GM23248 (cell line): ENCODE results near the gene EML1. TPM values are rescaled to one million over a fixed set of nuclear protein-coding genes. Genes with fewer than 3 reads are reported as not detected.

ENCODE experiments used
- DNase-seq: peaks from one replicate; pipeline ENCODE4 v3.0.0-alpha.2; 2015
- H2AFZ ChIP-seq: fragments of 200-600 bp; sonication (generic); 2 replicates; pipeline ENCODE4 v1.6.1; 2016; ENCODE audit warnings: antibody characterized with exemption
- H3F3A ChIP-seq: fragments of 200-600 bp; sonication (generic); 2 replicates; pipeline ENCODE4 v1.6.1; 2016; ENCODE audit warnings: mild to moderate bottlenecking, antibody characterized with exemption, mixed run types; ENCODE audit not compliant: insufficient read depth
- H3K27ac ChIP-seq: fragments of 200-600 bp; sonication (generic); 2 replicates; pipeline ENCODE4 v1.5.1; 2016; ENCODE audit warnings: mild to moderate bottlenecking
- H3K27me3 ChIP-seq: fragments of 200-600 bp; sonication (generic); replicated peaks from 2 replicates; pipeline ENCODE4 v1.6.1; 2016; ENCODE audit warnings: mild to moderate bottlenecking; ENCODE audit not compliant: insufficient read depth
- H3K36me3 ChIP-seq: fragments of 200-600 bp; sonication (generic); 2 replicates; pipeline ENCODE4 v1.6.1; 2016; ENCODE audit warnings: low read depth, mild to moderate bottlenecking
- H3K4me1 ChIP-seq: fragments of 200-600 bp; sonication (generic); 2 replicates; pipeline ENCODE4 v1.6.1; 2016; ENCODE audit warnings: mild to moderate bottlenecking; ENCODE audit not compliant: insufficient read depth
- H3K4me2 ChIP-seq: fragments of 200-600 bp; sonication (generic); one replicate; pipeline ENCODE4 v1.6.1; 2016; ENCODE audit warnings: mild to moderate bottlenecking; ENCODE audit not compliant: unreplicated experiment
- H3K4me3 ChIP-seq: fragments of 200-600 bp; sonication (generic); 2 replicates; pipeline ENCODE4 v1.5.1; 2016; ENCODE audit warnings: mild to moderate bottlenecking
- H3K79me2 ChIP-seq: fragments of 200-600 bp; sonication (generic); 2 replicates; pipeline ENCODE4 v1.6.1; 2016; ENCODE audit warnings: mild to moderate bottlenecking; ENCODE audit not compliant: insufficient read depth
- H3K9ac ChIP-seq: fragments of 200-600 bp; sonication (generic); 2 replicates; pipeline ENCODE4 v1.6.1; 2016; ENCODE audit warnings: mild to moderate bottlenecking
- H3K9me2 ChIP-seq: fragments of 200-600 bp; sonication (generic); 2 replicates; pipeline ENCODE4 v1.6.1; 2016; ENCODE audit warnings: mixed run types, mild to moderate bottlenecking, moderate library complexity; ENCODE audit not compliant: insufficient read depth
- H3K9me3 ChIP-seq: fragments of 200-600 bp; sonication (generic); one replicate; pipeline ENCODE4 v1.6.1; 2017; ENCODE audit warnings: low read depth
- H4K20me1 ChIP-seq: fragments of 200-600 bp; sonication (generic); 2 replicates; pipeline ENCODE4 v1.6.0; 2016; ENCODE audit not compliant: insufficient read depth
- EZH2 ChIP-seq: fragments of 200-600 bp; sonication (generic); IDR thresholded peaks from 2 replicates; pipeline ENCODE4 v1.6.1; 2018; ENCODE audit warnings: antibody characterized with exemption, mild to moderate bottlenecking; ENCODE audit not compliant: insufficient read depth, poor library complexity, severe bottlenecking
- EZH2phosphoT487 ChIP-seq: fragments of 200-600 bp; sonication (generic); IDR thresholded peaks from 2 replicates; pipeline ENCODE4 v1.6.1; 2018; ENCODE audit warnings: antibody characterized with exemption, moderate library complexity, mild to moderate bottlenecking, low read depth; ENCODE audit not compliant: insufficient read depth
- WGBS, 2 experiments: methylation state at CpG; one replicate each; pipeline ENCODE4 v1.1.6; 2015 to 2017; ENCODE audit warnings: low lambda C conversion rate in 2 of 2, low coverage in 1 of 2; ENCODE audit errors: missing lambda C conversion rate in 2 of 2; 5-methylcytosine and 5-hydroxymethylcytosine counted together
- in situ Hi-C: fragments of 300-500 bp; cut with MboI; formaldehyde crosslinking; loops from 2 replicates; pipeline ENCODE4 v1.15.0; 2020
- polyA plus RNA-seq: library from polyadenylated mRNA; unstranded; fragments of >200 nt; fragmentation: Nextera tagmentation; extraction: Ambion mirVana; gene quantifications from 2 replicates; pipeline ENCODE4 v1.2.1, GENCODE V29; 2016
- total RNA-seq: library from RNA; depleted of rRNA; stranded (reverse); fragments of >200 nt; shearing (Covaris generic); gene quantifications from 2 replicates; pipeline ENCODE4 v1.2.3, GENCODE V29; 2014; rRNA removed

The EML1 gene, protein sequence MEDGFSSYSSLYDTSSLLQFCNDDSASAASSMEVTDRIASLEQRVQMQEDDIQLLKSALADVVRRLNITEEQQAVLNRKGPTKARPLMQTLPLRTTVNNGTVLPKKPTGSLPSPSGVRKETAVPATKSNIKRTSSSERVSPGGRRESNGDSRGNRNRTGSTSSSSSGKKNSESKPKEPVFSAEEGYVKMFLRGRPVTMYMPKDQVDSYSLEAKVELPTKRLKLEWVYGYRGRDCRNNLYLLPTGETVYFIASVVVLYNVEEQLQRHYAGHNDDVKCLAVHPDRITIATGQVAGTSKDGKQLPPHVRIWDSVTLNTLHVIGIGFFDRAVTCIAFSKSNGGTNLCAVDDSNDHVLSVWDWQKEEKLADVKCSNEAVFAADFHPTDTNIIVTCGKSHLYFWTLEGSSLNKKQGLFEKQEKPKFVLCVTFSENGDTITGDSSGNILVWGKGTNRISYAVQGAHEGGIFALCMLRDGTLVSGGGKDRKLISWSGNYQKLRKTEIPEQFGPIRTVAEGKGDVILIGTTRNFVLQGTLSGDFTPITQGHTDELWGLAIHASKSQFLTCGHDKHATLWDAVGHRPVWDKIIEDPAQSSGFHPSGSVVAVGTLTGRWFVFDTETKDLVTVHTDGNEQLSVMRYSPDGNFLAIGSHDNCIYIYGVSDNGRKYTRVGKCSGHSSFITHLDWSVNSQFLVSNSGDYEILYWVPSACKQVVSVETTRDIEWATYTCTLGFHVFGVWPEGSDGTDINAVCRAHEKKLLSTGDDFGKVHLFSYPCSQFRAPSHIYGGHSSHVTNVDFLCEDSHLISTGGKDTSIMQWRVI
- 17.9 and 35.8 TPM in 2 replicates for total RNA-seq
- polyA plus RNA-seq = 14.8 and 15.0 TPM in 2 replicates

DNA sequence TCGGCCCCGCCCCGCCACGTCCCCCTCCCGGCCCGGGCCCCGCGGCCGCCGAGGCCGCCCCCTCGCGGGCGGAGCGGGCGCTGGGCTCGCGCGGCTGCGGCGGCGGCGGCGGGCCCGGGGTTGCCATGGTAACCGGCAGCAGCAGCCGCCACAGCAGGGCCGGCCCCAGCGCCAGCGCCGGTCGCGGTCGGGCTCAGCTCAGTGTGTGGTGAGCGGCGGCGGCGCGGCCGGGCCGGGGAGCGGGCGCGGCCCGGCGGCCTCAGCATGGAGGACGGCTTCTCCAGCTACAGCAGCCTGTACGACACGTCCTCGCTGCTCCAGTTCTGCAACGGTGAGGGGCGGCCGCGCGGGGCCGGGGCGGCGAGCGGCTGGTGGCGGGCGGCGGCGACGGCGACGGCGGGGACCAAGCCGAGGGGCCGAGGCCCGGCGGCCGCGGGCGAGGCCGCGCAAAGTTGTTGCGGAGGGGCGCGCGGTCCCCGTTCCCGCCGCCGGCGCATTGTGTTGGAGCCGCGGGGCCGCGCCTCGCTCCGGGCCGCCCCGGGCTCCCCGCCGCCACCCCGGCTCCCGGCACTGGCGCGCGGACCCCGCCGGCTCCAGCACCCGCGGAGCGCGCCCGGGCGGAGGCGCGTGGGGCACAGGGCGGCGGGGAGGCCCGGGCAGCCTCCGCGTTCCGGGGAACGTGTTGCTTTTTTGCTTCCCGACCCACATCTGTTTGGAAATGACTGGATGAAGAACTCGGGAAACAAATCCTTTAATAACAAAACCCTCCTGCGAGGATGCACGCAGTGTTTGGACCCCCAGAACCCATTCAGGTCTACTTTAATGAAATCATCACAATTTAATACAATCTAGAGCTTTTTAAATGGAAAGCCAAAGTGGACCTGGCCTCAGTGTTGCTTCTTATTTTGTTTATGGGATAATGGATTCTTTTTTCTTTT lies at the start of gene EML1:
TSS of gene EML1 (plus strand) at position 201 of the 938 bp plus-strand sequence. CDS start at position 265, 64 bp downstream.
- H4K20me1 ChIP-seq = no peaks in the 10 kb centered on the region
- no peaks in the 10 kb centered on the region for H3K36me3 ChIP-seq
- peak; percentile 95 for DNase-seq
- no peaks in the 10 kb centered on the region for H3K27me3 ChIP-seq
- peak within 1 kb of the TSS; percentile 90 for H3K9ac ChIP-seq
- H3K4me2 ChIP-seq = peak within 1 kb of the TSS; percentile 99
- in situ Hi-C loops = no loop called here
- no peaks in the 10 kb centered on the region for H3K9me3 ChIP-seq
- no peak for TF ChIP-seq EZH2phosphoT487
- TF ChIP-seq EZH2 = no peak
- H2AFZ ChIP-seq = peak within 1 kb of the TSS; percentile 79
- peaks cover 25% of the 10 kb centered on the region for H3F3A ChIP-seq
- peak within 1 kb of the TSS; percentile 84 for H3K4me3 ChIP-seq
- peaks cover 22% of the 10 kb centered on the region for H3K4me1 ChIP-seq
- peak within 1 kb of the TSS; percentile 50 for H3K27ac ChIP-seq
- no peaks in the 10 kb centered on the region for H3K9me2 ChIP-seq
- 0 to 1% methylated on average over 51 to 72 of the region's 121 CpGs for WGBS, 2 experiments
- H3K79me2 ChIP-seq = peaks cover 46% of the 10 kb centered on the region

DNA sequence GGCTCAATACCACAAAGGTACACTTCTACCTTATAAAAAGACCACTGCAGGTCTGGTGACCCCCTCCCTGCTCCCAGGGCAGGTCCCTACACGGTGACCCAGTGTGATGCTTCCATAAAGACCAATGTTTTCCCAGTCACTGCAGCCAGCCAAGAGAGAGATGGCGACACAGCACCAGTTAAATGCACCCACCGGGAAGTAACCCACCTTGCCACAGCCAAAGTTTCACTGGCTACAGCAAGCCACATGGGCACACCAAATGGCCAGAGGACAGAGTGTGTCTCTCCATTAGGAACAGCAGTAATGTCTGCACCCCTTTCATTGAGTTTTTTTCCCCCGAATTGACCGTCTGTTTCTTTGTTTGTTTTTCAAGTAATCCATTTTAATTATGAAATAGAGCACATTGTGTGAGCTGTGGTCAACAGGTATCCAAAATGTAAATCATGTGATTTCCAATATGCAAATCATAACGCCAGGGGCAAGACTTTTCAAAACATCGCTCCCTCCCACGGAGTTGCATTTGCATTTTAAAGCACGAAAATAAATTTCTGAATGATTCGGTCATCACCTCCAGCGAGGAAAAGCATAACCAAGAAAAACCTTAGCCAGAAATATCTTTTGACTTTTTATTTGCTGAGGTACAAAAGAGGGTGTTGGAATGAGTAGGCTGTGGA lies 48.9 kb upstream of the EML1 start:
- TF ChIP-seq EZH2phosphoT487 = no peak
- no peak for TF ChIP-seq EZH2
- H3K4me2 ChIP-seq = peak overlapping the region; percentile 12
- no peaks in the 10 kb centered on the region for H3K79me2 ChIP-seq
- H3K9ac ChIP-seq = no peak overlapping the region
- peaks cover 17% of the 10 kb centered on the region; the same call in 1 of the 2 replicates for H3F3A ChIP-seq
- H4K20me1 ChIP-seq = no peaks in the 10 kb centered on the region
- H2AFZ ChIP-seq = no peak overlapping the region
- H3K36me3 ChIP-seq = no peaks in the 10 kb centered on the region
- no peaks in the 10 kb centered on the region for H3K9me2 ChIP-seq
- WGBS, 2 experiments = 59 to 62% methylated on average over 11 of the region's 11 CpGs
- no peak overlapping the region for H3K4me3 ChIP-seq
- H3K9me3 ChIP-seq = no peaks in the 10 kb centered on the region
- H3K4me1 ChIP-seq = no peaks in the 10 kb centered on the region; the same call in 1 of the 2 replicates
- no peaks in the 10 kb centered on the region for H3K27me3 ChIP-seq
- in situ Hi-C loops = no loop called here
- peak; percentile 48 for DNase-seq
- H3K27ac ChIP-seq = peak overlapping the region; percentile 28

GRCh38 chr14:99744873-99745224 lies 48.4 kb upstream of the EML1 start:
- Histone ChIP-seq H3K9me3 (no peaks in the 10 kb centered on the region), H3K4me3 (no peak overlapping the region), H3K9me2 (no peaks in the 10 kb centered on the region), H4K20me1 (no peaks in the 10 kb centered on the region), H3F3A (peaks cover 17% of the 10 kb centered on the region; the same call in 1 of the 2 replicates), H3K4me2 (peak overlapping the region; percentile 12), H2AFZ (no peak overlapping the region), H3K27me3 (no peaks in the 10 kb centered on the region), H3K4me1 (no peaks in the 10 kb centered on the region; the same call in 1 of the 2 replicates), H3K36me3 (no peaks in the 10 kb centered on the region), H3K79me2 (no peaks in the 10 kb centered on the region), H3K27ac (peak overlapping the region; percentile 28), H3K9ac (no peak overlapping the region)
- TF ChIP-seq EZH2phosphoT487 = no peak
- TF ChIP-seq EZH2 = no peak
- 70 to 75% methylated on average over 7 of the region's 7 CpGs for WGBS, 2 experiments
- DNase-seq = peak; percentile 20
- in situ Hi-C loops = no loop called here
